Posterior vena cava (tissue), 2 donors: ENCODE data around the gene TMEM244. TPM values are rescaled to one million over a fixed set of nuclear protein-coding genes. Genes with fewer than 3 reads are reported as not detected.
"Not testable (repeated sequence)": the region's sequence is repeated elsewhere in the genome, so short reads cannot be mapped to it uniquely, and the experiment has no call there.

ENCODE experiments used
- DNase-seq: peaks from one replicate; pipeline ENCODE4 v3.0.0-alpha.2; 2020; ENCODE audit warnings: low spot score
- intact Hi-C, 2 donors: fragments of 100-400 bp; cut with DNase I; formaldehyde crosslinking; loops; one replicate each; pipeline versions ENCODE4 v1.14.1 to v1.14.2; 2022 to 2023
- total RNA-seq, 2 donors: library from RNA; stranded (reverse); fragmentation: NEBNext Ultra II Directional; extraction: Animal tissue kit (Norgen Biotek cat#: 25700); gene quantifications; one replicate each; pipeline ENCODE4 v1.2.1, GENCODE V29; 2021
- donor health status: DM: yes; HTN: yes; CAD: no.
- donor health status: DM: yes; HTN: yes; CAD: no.

The TMEM244 gene
- total RNA-seq, 2 donors from 2014 or later: not detected

GRCh38 chr6:129872586-129872985, 11.5 kb upstream of the TMEM244 start:
- DNase-seq: no peak
- intact Hi-C loops: no loop called here

DNA sequence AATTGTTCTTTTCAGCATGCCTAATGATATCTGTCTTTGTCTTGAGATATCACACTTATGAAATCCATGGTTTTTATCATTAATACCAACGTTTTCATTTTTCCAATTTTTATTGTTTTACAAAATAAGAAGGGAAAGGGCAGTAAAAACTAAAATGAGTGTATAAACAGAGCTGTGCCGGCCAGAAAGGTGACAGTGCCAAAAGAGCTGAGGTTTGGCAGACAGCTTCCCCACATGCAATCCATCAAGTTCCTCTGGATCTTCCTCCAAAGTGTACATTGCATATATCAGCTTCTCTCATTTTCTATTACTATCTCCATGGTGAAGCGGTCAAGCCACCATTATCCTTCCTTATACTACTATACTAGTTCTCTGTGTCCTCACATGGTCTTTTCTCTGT, 10.1 kb upstream of the TMEM244 start:
- DNase-seq: no peak
- intact Hi-C loops: no loop called here

GRCh38 chr6:129867403-129867802, 6.3 kb upstream of the TMEM244 start:
- no peak for DNase-seq
- intact Hi-C loops: no loop called here

- intact Hi-C loops: no loop called here
- DNase-seq: no peak
Observed at GRCh38 chr6:129866688-129867087, 5.6 kb upstream of the TMEM244 start.

DNA sequence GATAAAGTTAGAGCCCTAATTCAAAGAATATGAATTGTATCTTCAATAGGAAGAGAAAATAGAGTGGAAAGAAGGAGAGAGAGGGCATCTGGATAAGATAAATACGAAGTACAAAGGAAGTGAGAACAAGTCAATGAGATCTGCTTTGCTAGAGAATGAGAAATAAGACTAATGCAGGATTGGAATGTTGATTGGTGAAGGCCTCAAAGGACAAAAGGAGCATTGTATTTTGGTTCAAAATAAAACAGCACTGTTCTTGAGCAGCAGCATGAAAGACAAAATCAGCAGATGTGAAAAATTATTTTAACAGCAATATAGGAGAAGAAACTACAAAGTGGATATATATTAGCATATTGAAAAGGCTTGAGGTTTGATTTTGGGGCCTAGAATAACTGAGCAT, 5.1 kb upstream of the TMEM244 start:
- DNase-seq: no peak
- intact Hi-C loops: no loop called here

DNA sequence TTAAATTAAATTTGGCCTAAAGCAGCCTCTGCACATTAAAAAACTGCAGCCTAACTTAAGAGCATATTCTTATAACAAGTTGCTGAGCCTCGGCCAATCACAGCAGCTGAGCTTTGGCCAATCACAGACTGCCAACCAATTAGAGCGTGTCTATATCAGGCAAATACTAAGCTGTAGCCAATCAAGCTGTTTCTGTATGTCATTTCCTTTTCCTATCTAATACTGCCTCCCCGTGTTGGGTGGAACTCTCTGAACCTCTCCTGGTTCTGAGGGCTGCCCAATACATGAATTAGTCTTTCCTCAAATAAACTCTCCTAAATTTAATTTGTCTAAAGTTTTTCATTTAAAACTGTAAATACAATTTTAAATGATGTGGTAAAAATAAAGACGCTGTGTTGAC, 3.9 kb upstream of the TMEM244 start:
- no peak for DNase-seq
- intact Hi-C loops: no loop called here

DNA sequence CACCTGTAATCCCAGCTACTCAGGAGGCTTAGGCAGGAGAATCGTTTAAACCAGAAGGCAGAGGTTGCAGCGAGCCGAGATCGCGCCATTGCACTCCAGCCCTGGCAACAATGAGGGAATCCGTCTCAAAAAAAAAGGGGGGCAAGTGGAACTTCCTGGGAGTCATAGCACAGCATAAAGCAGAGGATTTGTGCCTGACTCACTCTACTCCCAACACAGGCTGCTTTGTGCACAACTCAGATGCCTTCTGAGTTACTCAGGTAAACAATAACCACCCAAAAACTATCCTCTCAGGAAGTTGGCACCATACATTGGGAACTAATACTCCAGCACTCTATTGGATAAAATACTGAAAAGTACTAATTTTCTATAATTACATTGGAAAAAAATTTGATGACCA, 2.5 kb upstream of the TMEM244 start:
- no peak for DNase-seq
- intact Hi-C loops: no loop called here

GRCh38 chr6:129859524-129859923, 1.6 kb downstream of the TMEM244 start:
- intact Hi-C loops: no loop called here
- DNase-seq: no peak

- no peak for DNase-seq
- intact Hi-C loops: no loop called here
Observed at GRCh38 chr6:129857838-129858237, 3.3 kb downstream of the TMEM244 start.

GRCh38 chr6:129853996-129854711, 7.0 kb downstream of the TMEM244 start:
- DNase-seq: no peak
- intact Hi-C loops: no loop called here

GRCh38 chr6:129852257-129852858, 8.8 kb downstream of the TMEM244 start:
- DNase-seq: no peak
- intact Hi-C loops: no loop called here

DNA sequence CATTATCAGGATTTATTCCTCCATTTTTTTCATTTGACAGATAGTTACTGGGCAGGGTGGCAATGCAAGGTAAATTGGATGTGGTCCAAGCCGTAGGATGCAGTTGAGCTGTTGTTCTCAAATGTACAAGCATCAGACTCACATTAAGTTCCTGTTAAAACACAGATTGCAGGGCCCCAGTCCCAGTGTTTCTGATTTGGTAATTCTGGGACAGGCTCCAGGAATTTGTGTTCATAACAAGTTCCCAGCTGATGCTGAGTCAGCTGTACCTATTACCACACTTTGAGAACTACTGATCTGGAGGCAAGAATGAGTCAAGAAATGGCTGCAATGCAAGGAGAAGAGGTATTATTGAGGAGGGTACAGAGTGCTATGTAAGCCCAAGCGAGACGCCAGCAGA, 11.7 kb downstream of the TMEM244 start:
- intact Hi-C loops: no loop called here
- DNase-seq: no peak

DNA sequence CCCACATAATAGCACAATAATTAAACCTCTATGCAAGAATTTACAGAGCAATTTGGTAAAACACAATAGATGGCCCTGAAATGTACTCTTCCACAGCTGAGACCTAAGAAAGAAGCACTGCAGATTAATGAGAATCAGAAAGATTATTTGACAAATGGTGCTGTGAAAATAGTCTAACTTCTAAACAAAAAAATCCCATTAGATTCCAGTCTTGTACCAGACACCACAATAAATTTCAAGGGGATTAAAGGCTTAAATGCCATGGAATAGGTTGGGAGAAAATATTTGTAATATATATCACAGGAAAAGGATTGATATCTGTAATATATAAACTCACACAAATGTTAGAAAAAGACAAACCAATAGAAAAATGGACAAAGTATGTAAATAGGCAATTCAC, 14.4 kb downstream of the TMEM244 start:
- intact Hi-C loops: no loop called here
- no peak for DNase-seq

- DNase-seq: no peak
- intact Hi-C loops: no loop called here
Observed at GRCh38 chr6:129845696-129846095, 15.4 kb downstream of the TMEM244 start.

GRCh38 chr6:129844118-129844891, 16.8 kb downstream of the TMEM244 start:
- intact Hi-C loops: no loop called here
- no peak for DNase-seq

- DNase-seq: no peak
- intact Hi-C loops: no loop called here
Observed at GRCh38 chr6:129843573-129843972, 17.5 kb downstream of the TMEM244 start.

GRCh38 chr6:129842881-129843409, 18.2 kb downstream of the TMEM244 start:
- no peak for DNase-seq
- intact Hi-C loops: no loop called here

GRCh38 chr6:129842137-129842536, 19.0 kb downstream of the TMEM244 start:
- intact Hi-C loops: no loop called here
- DNase-seq: no peak

DNA sequence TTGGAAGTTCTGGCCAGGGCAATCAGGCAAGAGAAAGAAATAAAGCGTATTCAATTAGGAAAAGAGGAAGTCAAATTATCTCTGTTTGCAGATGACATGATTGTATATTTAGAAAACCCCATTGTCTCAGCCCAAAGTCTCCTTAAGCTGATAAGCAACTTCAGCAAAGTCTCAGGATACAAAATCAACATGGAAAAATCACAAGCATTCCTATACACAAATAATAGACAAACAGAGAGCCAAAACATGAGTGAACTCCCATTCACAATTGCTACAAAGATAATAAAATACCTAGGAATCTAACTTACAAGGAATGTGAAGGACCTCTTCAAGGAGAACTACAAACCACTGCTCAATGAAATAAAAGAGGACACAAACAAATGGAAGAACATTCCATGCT, 21.6 kb downstream of the TMEM244 start:
- intact Hi-C loops, DNase-seq: not testable (repeated sequence)

GRCh38 chr6:129835691-129836090, 25.4 kb downstream of the TMEM244 start:
- no peak for DNase-seq
- intact Hi-C loops: no loop called here
